Stomach (tissue), 9 donors: ENCODE results near the gene ZNF385D. TPM values are rescaled to one million over a fixed set of nuclear protein-coding genes. Genes with fewer than 3 reads are reported as not detected.
A peak's percentile ranks its signal among the peaks of the same experiment; 100 is the strongest.

Source experiments
- DNase-seq, 2 donors: peaks; one replicate each; pipeline versions ENCODE4 v3.0.0 to v3.0.0-alpha.2; 2013 to 2019
- H3K27ac ChIP-seq, 5 donors: fragments of 200-600 bp in 4 of 5; sonication (generic) in 4 of 5; one replicate each; pipeline ENCODE4 v1.5.1; 2013 to 2019; ENCODE audit warnings: mild to moderate bottlenecking in 1 of 5, moderate library complexity in 1 of 5
- H3K27me3 ChIP-seq, 3 donors: fragments of 200-600 bp; sonication (generic); one replicate each; pipeline ENCODE4 v1.5.1; 2017 to 2019; ENCODE audit warnings: mixed run types in 1 of 3
- H3K36me3 ChIP-seq, 4 donors: fragments of 200-600 bp; sonication (generic); 1 replicate in 3 of 4; 2 replicates in 1 of 4; pipeline ENCODE4 v1.5.1; 2016 to 2019
- H3K4me1 ChIP-seq, 4 donors: fragments of 200-600 bp; sonication (generic); one replicate each; pipeline ENCODE4 v1.5.1; 2016 to 2019
- H3K4me3 ChIP-seq, 4 donors: fragments of 200-600 bp; sonication (generic) in 3 of 4; one replicate each; pipeline ENCODE4 v1.5.1; 2016 to 2019; ENCODE audit warnings: mild to moderate bottlenecking in 1 of 4
- H3K9me3 ChIP-seq, 4 donors: fragments of 200-600 bp; sonication (generic); one replicate each; pipeline ENCODE4 v1.5.1; 2016 to 2019
- CTCF ChIP-seq, 7 experiments: fragments of 450-650 bp in 4 of 7; fragments of 200-600 bp in 3 of 7; sonication (generic) in 3 of 7; IDR thresholded peaks; one replicate each; pipeline ENCODE4 v1.5.1; 2016 to 2019; ENCODE audit warnings: antibody characterized with exemption in 7 of 7, control low read depth in 2 of 7, mild to moderate bottlenecking in 1 of 7
- EP300 ChIP-seq: sonication (generic); formaldehyde crosslinking; IDR thresholded peaks from one replicate; pipeline ENCODE4 v1.6.1; 2017; ENCODE audit warnings: antibody characterized with exemption
- POLR2A ChIP-seq, 4 donors: fragments of 450-650 bp; IDR thresholded peaks; one replicate each; pipeline ENCODE4 v1.6.1; 2016; ENCODE audit warnings: antibody characterized with exemption in 4 of 4, control low read depth in 2 of 4, mild to moderate bottlenecking in 1 of 4, moderate library complexity in 1 of 4
- POLR2AphosphoS5 ChIP-seq, 3 donors: sonication (generic); formaldehyde crosslinking; IDR thresholded peaks; one replicate each; pipeline ENCODE4 v1.6.1; 2016; ENCODE audit warnings: antibody characterized with exemption in 3 of 3
- WGBS, 5 donors: extraction: QIAGEN DNeasy Blood & Tissue Kit in 3 of 5; methylation state at CpG; one replicate each; pipeline versions ENCODE4 v1.1.5 to v1.1.7; 2013 to 2018; 5-methylcytosine and 5-hydroxymethylcytosine counted together
- intact Hi-C: fragments of 100-400 bp; cut with DNase I; formaldehyde crosslinking; loops from one replicate; pipeline ENCODE4 v1.15.1; 2023; ENCODE audit warnings: low total_unique reads
- polyA plus RNA-seq, 3 donors: library from polyadenylated mRNA; stranded (reverse); fragments of 200-250 nt; gene quantifications; one replicate each; pipeline ENCODE4 v1.2.3, GENCODE V29; 2013
- total RNA-seq, 5 donors: library from RNA; depleted of rRNA; stranded (reverse); fragments of >200 nt; gene quantifications; one replicate each; pipeline versions ENCODE4 v1.1.0 to v1.2.3, GENCODE V29; 2014 to 2016
- donor health status: healthy with polysubstance abuse.
- donor health status: Bipolar disorder and iron deficiency.
- donor health status: healthy.

Gene ZNF385D
- total and polyA plus RNA-seq, 8 donors: 0.31 to 7.2 (median 0.98) TPM; not detected in 2

- no peaks in the 10 kb centered on the region for H3K9me3 ChIP-seq
- DNase-seq: peak in 1 of 2 donors; percentile 31
- WGBS, 5 donors: 84 to 94% (median 88%) methylated on average over 2 of the region's 2 CpGs
- no peak overlapping the region for H3K27ac ChIP-seq
- no peaks in the 10 kb centered on the region for H3K27me3 ChIP-seq
- H3K4me3 ChIP-seq: no peak overlapping the region
- no peaks in the 10 kb centered on the region for H3K36me3 ChIP-seq
- intact Hi-C loops: no loop called here
- no peaks in the 10 kb centered on the region for H3K4me1 ChIP-seq
- TF ChIP-seq EP300 (no peak), POLR2AphosphoS5 (IDR thresholded peaks at IDR 0.05) (no peak), POLR2A (IDR thresholded peaks at IDR 0.05) (no peak), CTCF (IDR thresholded peaks at IDR 0.05) (no peak)
Observed at GRCh38 chr3:21551019-21551418, 200.0 kb downstream of the ZNF385D start.

GRCh38 chr3:21544076-21544462 is 206.9 kb downstream of the ZNF385D start:
- H3K36me3 ChIP-seq: no peaks in the 10 kb centered on the region
- H3K27ac ChIP-seq: no peak overlapping the region
- WGBS, 5 donors: 35 to 59% (median 48%) methylated on average over 4 of the region's 4 CpGs
- TF ChIP-seq POLR2AphosphoS5 (IDR thresholded peaks at IDR 0.05) (no peak), POLR2A (IDR thresholded peaks at IDR 0.05) (no peak), CTCF (IDR thresholded peaks at IDR 0.05) (no peak), EP300 (no peak)
- intact Hi-C loops: no loop called here
- no peak overlapping the region for H3K4me3 ChIP-seq
- H3K9me3 ChIP-seq: peaks cover 0 to 6% (median 0%) of the 10 kb centered on the region in 4 donors
- no peak for DNase-seq
- H3K27me3 ChIP-seq: no peaks in the 10 kb centered on the region
- H3K4me1 ChIP-seq: no peaks in the 10 kb centered on the region

- no peaks in the 10 kb centered on the region for H3K36me3 ChIP-seq
- TF ChIP-seq POLR2AphosphoS5 (IDR thresholded peaks at IDR 0.05) (no peak), CTCF (IDR thresholded peaks at IDR 0.05) (no peak), EP300 (no peak), POLR2A (IDR thresholded peaks at IDR 0.05) (no peak)
- H3K4me3 ChIP-seq: no peak overlapping the region
- DNase-seq: no peak
- no peaks in the 10 kb centered on the region for H3K4me1 ChIP-seq
- H3K9me3 ChIP-seq: peaks cover 0 to 6% (median 0%) of the 10 kb centered on the region in 4 donors
- intact Hi-C loops: no loop called here
- 84 to 88% (median 85%) methylated on average over 15 of the region's 15 CpGs for WGBS, 5 donors
- no peaks in the 10 kb centered on the region for H3K27me3 ChIP-seq
- H3K27ac ChIP-seq: no peak overlapping the region
Observed at GRCh38 chr3:21543380-21544075, 207.5 kb downstream of the ZNF385D start.

- Histone ChIP-seq H3K27ac (no peak overlapping the region), H3K27me3 (no peaks in the 10 kb centered on the region), H3K4me3 (no peak overlapping the region), H3K4me1 (no peaks in the 10 kb centered on the region), H3K36me3 (no peaks in the 10 kb centered on the region), H3K9me3 (peaks cover 0 to 6% (median 0%) of the 10 kb centered on the region in 4 donors)
- intact Hi-C loops: no loop called here
- TF ChIP-seq EP300: no peak
- TF ChIP-seq POLR2AphosphoS5 (IDR thresholded peaks at IDR 0.05): no peak
- no peak for TF ChIP-seq POLR2A (IDR thresholded peaks at IDR 0.05)
- TF ChIP-seq CTCF (IDR thresholded peaks at IDR 0.05): no peak
- 87 to 92% (median 90%) methylated on average over 29 of the region's 29 CpGs for WGBS, 5 donors
- DNase-seq: no peak
Observed at GRCh38 chr3:21542656-21543379, 208.2 kb downstream of the ZNF385D start.
